IMR-90 (cell line): ENCODE results near the gene ALPP.

ENCODE experiments used
- ELK1 ChIP-seq: fragments of 150-350 bp; IDR thresholded peaks from 2 replicates; pipeline ENCODE4 v1.6.1; 2016; ENCODE audit warnings: low read depth, mild to moderate bottlenecking, low read length, moderate library complexity, borderline replicate concordance
- FOS ChIP-seq: fragments of 150-350 bp; IDR thresholded peaks from 2 replicates; pipeline ENCODE4 v1.6.1; 2016; ENCODE audit warnings: low read depth, low read length
- MAFK ChIP-seq: IDR thresholded peaks from 2 replicates; pipeline ENCODE4 v1.6.1; 2012; ENCODE audit warnings: low read depth, low read length, improper control_type of control experiment
- POLR2A ChIP-seq: IDR thresholded peaks from 2 replicates; pipeline ENCODE4 v1.6.1; 2012; ENCODE audit warnings: mild to moderate bottlenecking, low read depth, low read length
- RCOR1 ChIP-seq: IDR thresholded peaks from 2 replicates; pipeline ENCODE4 v1.6.1; 2012; ENCODE audit warnings: mild to moderate bottlenecking, low read length, improper control_type of control experiment; ENCODE audit not compliant: insufficient replicate concordance
- RFX5 ChIP-seq: IDR thresholded peaks from 2 replicates; pipeline ENCODE4 v1.8.0; 2012; ENCODE audit warnings: low read depth, mild to moderate bottlenecking, low read length, moderate library complexity
- SMC3 ChIP-seq: fragments of 150-350 bp; IDR thresholded peaks from 2 replicates; pipeline ENCODE4 v1.6.1; 2016; ENCODE audit warnings: low read depth, mild to moderate bottlenecking, antibody characterized with exemption, low read length, moderate library complexity
- TF ChIP-seq, protein P1 (sequence below): conservative IDR thresholded peaks from 2 replicates; pipeline ENCODE4 v1.5.1; 2012; ENCODE audit warnings: mild to moderate bottlenecking, low read depth, low read length, improper control_type of control experiment
- TF ChIP-seq, protein P2 (sequence below): fragments of 150-350 bp; IDR thresholded peaks from 2 replicates; pipeline ENCODE4 v1.6.1; 2017; ENCODE audit warnings: mild to moderate bottlenecking, antibody characterized with exemption, low read length, low read depth

DNA sequence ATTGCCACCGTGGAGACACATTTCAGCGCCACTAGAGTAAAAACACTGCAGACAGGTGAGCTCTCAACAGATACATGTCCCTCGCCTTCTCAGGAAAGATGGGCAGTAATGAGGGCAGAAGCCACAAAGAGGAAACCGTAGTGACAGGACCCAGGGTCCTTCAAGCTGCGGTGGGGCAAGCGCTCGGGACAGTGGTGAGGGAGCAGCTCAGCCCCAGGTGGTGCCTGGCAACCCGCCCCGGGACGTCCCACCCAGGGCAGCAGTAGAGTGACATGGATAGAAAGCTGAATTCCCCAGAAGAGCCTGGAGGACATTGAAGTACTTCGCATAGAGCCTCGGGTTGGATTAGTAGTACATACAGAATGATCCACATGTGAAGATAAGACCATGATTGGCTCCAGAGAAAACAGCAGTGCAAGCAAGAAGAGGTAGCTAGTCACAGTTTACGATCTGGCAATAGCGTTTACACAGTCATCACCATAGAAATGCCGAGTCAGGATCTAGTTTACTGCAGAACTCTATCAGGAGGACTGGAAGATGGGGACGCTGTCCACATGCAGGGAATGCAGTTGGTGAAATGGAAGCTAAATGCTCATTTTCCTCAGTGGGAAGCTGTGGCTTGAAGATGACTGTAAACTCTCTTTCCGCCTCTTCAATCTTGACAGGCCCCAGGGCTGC is 37.4 kb upstream of the ALPP start:
- TF ChIP-seq, protein P1, sequence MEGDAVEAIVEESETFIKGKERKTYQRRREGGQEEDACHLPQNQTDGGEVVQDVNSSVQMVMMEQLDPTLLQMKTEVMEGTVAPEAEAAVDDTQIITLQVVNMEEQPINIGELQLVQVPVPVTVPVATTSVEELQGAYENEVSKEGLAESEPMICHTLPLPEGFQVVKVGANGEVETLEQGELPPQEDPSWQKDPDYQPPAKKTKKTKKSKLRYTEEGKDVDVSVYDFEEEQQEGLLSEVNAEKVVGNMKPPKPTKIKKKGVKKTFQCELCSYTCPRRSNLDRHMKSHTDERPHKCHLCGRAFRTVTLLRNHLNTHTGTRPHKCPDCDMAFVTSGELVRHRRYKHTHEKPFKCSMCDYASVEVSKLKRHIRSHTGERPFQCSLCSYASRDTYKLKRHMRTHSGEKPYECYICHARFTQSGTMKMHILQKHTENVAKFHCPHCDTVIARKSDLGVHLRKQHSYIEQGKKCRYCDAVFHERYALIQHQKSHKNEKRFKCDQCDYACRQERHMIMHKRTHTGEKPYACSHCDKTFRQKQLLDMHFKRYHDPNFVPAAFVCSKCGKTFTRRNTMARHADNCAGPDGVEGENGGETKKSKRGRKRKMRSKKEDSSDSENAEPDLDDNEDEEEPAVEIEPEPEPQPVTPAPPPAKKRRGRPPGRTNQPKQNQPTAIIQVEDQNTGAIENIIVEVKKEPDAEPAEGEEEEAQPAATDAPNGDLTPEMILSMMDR: no peak
- TF ChIP-seq RCOR1 (no peak), ELK1 (no peak), RFX5 (no peak), SMC3 (no peak), POLR2A (no peak), MAFK (peak; percentile 64), FOS (no peak)
- TF ChIP-seq, protein P2, sequence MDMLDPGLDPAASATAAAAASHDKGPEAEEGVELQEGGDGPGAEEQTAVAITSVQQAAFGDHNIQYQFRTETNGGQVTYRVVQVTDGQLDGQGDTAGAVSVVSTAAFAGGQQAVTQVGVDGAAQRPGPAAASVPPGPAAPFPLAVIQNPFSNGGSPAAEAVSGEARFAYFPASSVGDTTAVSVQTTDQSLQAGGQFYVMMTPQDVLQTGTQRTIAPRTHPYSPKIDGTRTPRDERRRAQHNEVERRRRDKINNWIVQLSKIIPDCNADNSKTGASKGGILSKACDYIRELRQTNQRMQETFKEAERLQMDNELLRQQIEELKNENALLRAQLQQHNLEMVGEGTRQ: no peak
